Glutamatergic neuron (in vitro differentiated cells): Measurements from ENCODE around the gene EXOG. TPM values are rescaled to one million over a fixed set of nuclear protein-coding genes. Genes with fewer than 3 reads are reported as not detected.

Experiments used
- DNase-seq: peaks from one replicate; pipeline ENCODE4 v3.0.0; 2022
- H3K27ac Mint-ChIP-seq: one replicate; pipeline ENCODE4 v1.8.0; 2020; ENCODE audit warnings: mild to moderate bottlenecking, mixed read lengths, inconsistent platforms; ENCODE audit not compliant: unreplicated experiment
- H3K27me3 Mint-ChIP-seq: one replicate; pipeline ENCODE4 v1.8.0; 2020; ENCODE audit warnings: mild to moderate bottlenecking, moderate library complexity, mixed read lengths, inconsistent platforms; ENCODE audit not compliant: unreplicated experiment
- H3K36me3 Mint-ChIP-seq: one replicate; pipeline ENCODE4 v1.8.0; 2020; ENCODE audit warnings: mild to moderate bottlenecking, mixed read lengths, inconsistent platforms; ENCODE audit not compliant: unreplicated experiment
- H3K4me1 Mint-ChIP-seq: one replicate; pipeline ENCODE4 v1.8.0; 2020; ENCODE audit warnings: mild to moderate bottlenecking, low read depth, mixed read lengths, inconsistent platforms; ENCODE audit not compliant: unreplicated experiment
- H3K4me3 Mint-ChIP-seq: one replicate; pipeline ENCODE4 v1.8.0; 2020; ENCODE audit warnings: mild to moderate bottlenecking, mixed read lengths, inconsistent platforms; ENCODE audit not compliant: unreplicated experiment
- H3K9me3 Mint-ChIP-seq: one replicate; pipeline ENCODE4 v1.8.0; 2020; ENCODE audit warnings: mild to moderate bottlenecking, moderate library complexity, mixed read lengths, inconsistent platforms; ENCODE audit not compliant: unreplicated experiment
- CTCF ChIP-seq: fragments of 200-600 bp; sonication (generic); IDR thresholded peaks from one replicate; pipeline ENCODE4 v1.5.0; 2021; ENCODE audit not compliant: partially characterized antibody, unreplicated experiment
- total RNA-seq: library from RNA; stranded (reverse); fragmentation: NEBNext Ultra II Directional; extraction: Animal tissue kit (Norgen Biotek cat#: 25700); gene quantifications from one replicate; pipeline ENCODE4 v1.2.1, GENCODE V29; 2021; ENCODE audit not compliant: unreplicated experiment

Gene EXOG
- total RNA-seq, 1 donor from 2014 or later: 20.9 TPM

GRCh38 chr3:38465588-38466154, 30.5 kb upstream of the EXOG start:
- no peak overlapping the region for H3K4me3 Mint-ChIP-seq
- DNase-seq: no peak
- H3K9me3 Mint-ChIP-seq: peaks cover 11% of the 10 kb centered on the region
- H3K27ac Mint-ChIP-seq: no peak overlapping the region
- no peak for TF ChIP-seq CTCF
- peaks cover 33% of the 10 kb centered on the region for H3K36me3 Mint-ChIP-seq
- H3K4me1 Mint-ChIP-seq: peaks cover 7% of the 10 kb centered on the region
- peaks cover 4% of the 10 kb centered on the region for H3K27me3 Mint-ChIP-seq

GRCh38 chr3:38468765-38469164, 27.4 kb upstream of the EXOG start:
- Mint-ChIP-seq H3K9me3 (peaks cover 13% of the 10 kb centered on the region), H3K27me3 (peaks cover 6% of the 10 kb centered on the region), H3K36me3 (peaks cover 35% of the 10 kb centered on the region), H3K4me1 (peaks cover 8% of the 10 kb centered on the region), H3K27ac (no peak overlapping the region), H3K4me3 (no peak overlapping the region)
- DNase-seq: no peak
- TF ChIP-seq CTCF: no peak

- Mint-ChIP-seq H3K27me3 (peaks cover 9% of the 10 kb centered on the region), H3K4me3 (no peak overlapping the region), H3K27ac (no peak overlapping the region), H3K4me1 (peaks cover 10% of the 10 kb centered on the region), H3K9me3 (peaks cover 13% of the 10 kb centered on the region), H3K36me3 (peaks cover 40% of the 10 kb centered on the region)
- DNase-seq: no peak
- TF ChIP-seq CTCF: no peak
These were observed 26.3 kb upstream of the EXOG start for GRCh38 chr3:38469852-38470251.

GRCh38 chr3:38471260-38471857, 24.8 kb upstream of the EXOG start:
- Mint-ChIP-seq H3K27ac (no peak overlapping the region), H3K36me3 (peaks cover 31% of the 10 kb centered on the region), H3K4me3 (no peak overlapping the region), H3K27me3 (peaks cover 9% of the 10 kb centered on the region), H3K4me1 (peaks cover 19% of the 10 kb centered on the region), H3K9me3 (peaks cover 13% of the 10 kb centered on the region)
- DNase-seq: no peak
- no peak for TF ChIP-seq CTCF

- no peak overlapping the region for H3K4me3 Mint-ChIP-seq
- peaks cover 9% of the 10 kb centered on the region for H3K27me3 Mint-ChIP-seq
- H3K9me3 Mint-ChIP-seq: peaks cover 7% of the 10 kb centered on the region
- peaks cover 27% of the 10 kb centered on the region for H3K36me3 Mint-ChIP-seq
- DNase-seq: no peak
- TF ChIP-seq CTCF: no peak
- H3K27ac Mint-ChIP-seq: no peak overlapping the region
- H3K4me1 Mint-ChIP-seq: peaks cover 23% of the 10 kb centered on the region
These were observed 23.8 kb upstream of the EXOG start for GRCh38 chr3:38472342-38472741.
